ENCODE results near the gene RAB11FIP4. TPM values are rescaled to one million over a fixed set of nuclear protein-coding genes. Genes with fewer than 3 reads are reported as not detected.
A peak's percentile ranks its signal among the peaks of the same experiment; 100 is the strongest.

The RAB11FIP4 gene
- total and polyA plus RNA-seq, 12 donors: 0.48 to 3.8 (median 2.3) TPM

DNA sequence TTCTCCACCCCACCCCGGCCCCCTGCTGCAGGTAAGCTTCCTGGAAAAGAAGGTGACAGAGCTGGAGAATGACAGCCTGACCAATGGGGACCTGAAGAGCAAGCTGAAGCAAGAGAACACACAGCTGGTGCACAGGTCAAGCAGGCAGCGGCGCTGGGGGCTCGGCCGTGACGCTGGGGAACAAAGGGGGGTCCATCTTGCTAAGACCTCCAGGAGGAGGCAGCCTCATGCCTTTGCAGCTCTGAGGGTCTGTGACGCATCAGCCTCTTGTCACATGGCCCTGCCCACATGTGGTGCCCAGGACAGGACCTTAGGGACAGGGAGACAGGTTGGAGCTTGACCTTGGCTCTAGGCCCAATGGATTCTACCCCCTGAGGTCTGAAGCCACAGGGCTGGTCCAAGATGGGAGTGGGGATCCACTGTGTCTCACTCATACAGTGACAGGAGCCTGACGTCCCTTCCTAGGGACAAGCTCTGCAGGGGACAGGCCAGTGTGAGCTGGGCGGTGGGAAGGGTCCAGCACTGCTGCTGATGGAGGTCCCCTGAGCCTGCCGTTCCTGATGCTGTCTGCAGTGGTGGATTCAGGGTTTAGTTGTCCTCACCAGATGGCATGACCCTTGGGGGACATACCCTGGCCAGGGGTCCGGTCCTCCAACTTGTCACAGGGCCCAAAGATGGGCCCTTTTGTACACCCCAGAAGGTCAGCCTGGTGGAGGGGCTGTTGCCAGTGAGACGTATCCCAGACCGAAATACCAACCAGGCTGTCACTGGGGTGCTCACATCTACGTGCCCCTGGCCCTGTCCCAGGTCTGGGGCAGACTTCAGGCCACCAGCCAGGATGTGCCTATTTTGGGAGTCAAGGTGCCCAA is 132.6 kb downstream of the RAB11FIP4 start:
- H3K36me3 ChIP-seq (replicated peaks in 1 of 2): no peaks in the 10 kb centered on the region
- no peaks in the 10 kb centered on the region for H3K27me3 ChIP-seq
- no peak overlapping the region for H3K4me3 ChIP-seq
- no peak overlapping the region for H3K27ac ChIP-seq
- H3K4me1 ChIP-seq (replicated peaks in 1 of 2): no peaks in the 10 kb centered on the region
- no peak for DNase-seq
- H3K9me3 ChIP-seq (replicated peaks in 1 of 3): no peaks in the 10 kb centered on the region
- intact Hi-C loops (cut with DNase I): loop anchor here (5.0 kb wide), 1 partner anchor 87 kb away; no protein-coding TSS in a partner anchor
- WGBS, 4 donors: 92 to 95% (median 94%) methylated on average over 8 to 14 of the region's 14 CpGs
- TF ChIP-seq POLR2A (IDR thresholded peaks at IDR 0.05): no peak
- TF ChIP-seq, protein P1, sequence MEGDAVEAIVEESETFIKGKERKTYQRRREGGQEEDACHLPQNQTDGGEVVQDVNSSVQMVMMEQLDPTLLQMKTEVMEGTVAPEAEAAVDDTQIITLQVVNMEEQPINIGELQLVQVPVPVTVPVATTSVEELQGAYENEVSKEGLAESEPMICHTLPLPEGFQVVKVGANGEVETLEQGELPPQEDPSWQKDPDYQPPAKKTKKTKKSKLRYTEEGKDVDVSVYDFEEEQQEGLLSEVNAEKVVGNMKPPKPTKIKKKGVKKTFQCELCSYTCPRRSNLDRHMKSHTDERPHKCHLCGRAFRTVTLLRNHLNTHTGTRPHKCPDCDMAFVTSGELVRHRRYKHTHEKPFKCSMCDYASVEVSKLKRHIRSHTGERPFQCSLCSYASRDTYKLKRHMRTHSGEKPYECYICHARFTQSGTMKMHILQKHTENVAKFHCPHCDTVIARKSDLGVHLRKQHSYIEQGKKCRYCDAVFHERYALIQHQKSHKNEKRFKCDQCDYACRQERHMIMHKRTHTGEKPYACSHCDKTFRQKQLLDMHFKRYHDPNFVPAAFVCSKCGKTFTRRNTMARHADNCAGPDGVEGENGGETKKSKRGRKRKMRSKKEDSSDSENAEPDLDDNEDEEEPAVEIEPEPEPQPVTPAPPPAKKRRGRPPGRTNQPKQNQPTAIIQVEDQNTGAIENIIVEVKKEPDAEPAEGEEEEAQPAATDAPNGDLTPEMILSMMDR (IDR thresholded peaks at IDR 0.05): no peak

DNA sequence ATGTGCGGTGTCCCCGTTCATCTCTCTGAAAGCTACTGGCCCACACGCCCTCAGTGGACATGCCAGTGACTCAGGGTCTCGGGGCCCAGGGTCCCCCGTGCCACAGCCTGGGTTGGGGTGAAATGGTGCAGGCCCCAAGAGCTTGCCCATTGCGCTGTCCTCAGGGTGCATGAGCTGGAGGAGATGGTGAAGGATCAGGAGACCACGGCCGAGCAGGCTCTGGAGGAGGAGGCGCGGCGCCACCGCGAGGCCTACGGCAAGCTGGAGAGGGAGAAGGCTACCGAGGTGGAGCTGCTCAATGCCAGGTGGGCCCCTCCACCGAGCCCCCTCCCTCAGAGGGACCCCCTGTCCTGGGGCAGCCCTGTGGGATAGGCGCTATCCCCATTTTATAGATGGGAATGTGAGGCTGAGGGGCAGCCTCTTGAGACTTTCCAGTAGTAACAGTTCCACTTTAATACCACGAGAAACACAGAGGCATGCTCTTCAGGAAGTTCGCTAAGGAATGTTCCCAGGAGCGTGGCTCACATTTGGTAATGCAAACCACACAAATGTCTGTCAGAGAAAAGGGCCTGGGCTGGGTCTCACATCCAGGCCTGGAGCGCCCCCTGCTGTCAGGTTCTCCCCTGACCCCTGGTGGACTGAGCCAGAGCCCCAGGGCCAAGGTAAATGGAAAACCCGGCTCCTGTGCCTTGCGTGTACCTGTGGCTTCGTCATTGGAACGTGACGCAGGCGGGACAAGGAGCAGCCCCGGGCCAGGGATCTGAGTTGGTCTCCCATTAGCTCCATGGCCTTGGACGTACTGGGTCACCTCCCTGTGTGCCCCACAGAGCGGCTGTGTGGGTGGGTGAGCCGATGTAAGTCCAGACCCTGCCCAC is 133.7 kb downstream of the RAB11FIP4 start:
- intact Hi-C loops (cut with DNase I): loop anchor here (5.0 kb wide), 1 partner anchor 88 kb away; no protein-coding TSS in a partner anchor
- H3K36me3 ChIP-seq (replicated peaks in 1 of 2): no peaks in the 10 kb centered on the region
- peak; percentile 83 to 95 (median 92) for DNase-seq
- H3K4me1 ChIP-seq (replicated peaks in 1 of 2): no peaks in the 10 kb centered on the region
- no peak overlapping the region for H3K27ac ChIP-seq
- H3K27me3 ChIP-seq: no peaks in the 10 kb centered on the region
- WGBS, 4 donors: 62 to 82% (median 71%) methylated on average over 15 to 31 of the region's 31 CpGs
- no peak overlapping the region for H3K4me3 ChIP-seq
- no peak for TF ChIP-seq POLR2A (IDR thresholded peaks at IDR 0.05)
- TF ChIP-seq, protein P1 (IDR thresholded peaks at IDR 0.05): peak; percentile 87 to 95 (median 91)
- no peaks in the 10 kb centered on the region for H3K9me3 ChIP-seq (replicated peaks in 1 of 3)

DNA sequence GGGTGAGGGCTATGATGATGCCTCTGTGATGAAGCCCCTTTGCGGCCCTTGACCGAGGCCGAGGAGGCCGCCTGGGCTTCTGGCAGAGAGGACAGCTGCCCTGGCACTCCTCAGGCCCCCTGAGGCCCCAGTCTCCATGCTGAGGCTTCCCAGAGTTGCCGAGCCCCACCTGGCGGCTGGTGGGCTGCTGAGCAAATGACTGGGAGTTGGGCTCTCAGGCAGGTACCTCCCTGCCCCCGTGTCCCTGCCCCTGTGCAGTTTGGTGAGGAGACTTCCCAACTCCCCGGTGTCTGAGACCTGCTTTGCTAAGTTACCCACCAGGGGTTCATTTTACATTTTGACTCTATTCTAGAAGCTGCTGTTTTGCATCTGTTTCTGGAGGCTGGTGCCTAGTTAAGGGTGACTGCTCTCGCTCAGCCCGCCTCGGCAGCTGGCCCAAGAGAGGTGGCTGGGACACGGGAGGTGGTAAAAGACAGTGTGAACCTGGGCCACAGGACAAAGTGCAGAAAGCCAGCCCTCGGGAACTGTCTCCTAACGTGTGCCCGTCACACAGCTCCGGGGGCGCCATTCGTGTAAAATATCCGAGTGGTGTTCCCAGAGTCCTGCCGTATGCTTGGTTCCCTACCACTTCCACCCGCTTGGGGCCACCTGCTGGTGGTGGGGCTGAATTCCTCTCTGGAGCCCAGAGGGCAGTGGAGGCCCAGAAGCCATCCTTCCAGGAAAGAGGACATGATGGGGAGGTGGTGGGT is 134.5 kb downstream of the RAB11FIP4 start:
- no peaks in the 10 kb centered on the region for H3K27me3 ChIP-seq
- H3K36me3 ChIP-seq (replicated peaks in 1 of 2): no peaks in the 10 kb centered on the region
- no peak for TF ChIP-seq POLR2A (IDR thresholded peaks at IDR 0.05)
- TF ChIP-seq, protein P1 (IDR thresholded peaks at IDR 0.05): peak in 2 of 6 experiments; percentile 18 to 25
- intact Hi-C loops (cut with DNase I): no loop called here
- H3K4me3 ChIP-seq: no peak overlapping the region
- H3K9me3 ChIP-seq (replicated peaks in 1 of 3): no peaks in the 10 kb centered on the region
- no peak overlapping the region for H3K27ac ChIP-seq
- 70 to 82% (median 76%) methylated on average over 14 to 21 of the region's 21 CpGs for WGBS, 4 donors
- no peak for DNase-seq
- no peaks in the 10 kb centered on the region for H3K4me1 ChIP-seq (replicated peaks in 1 of 2)
